SHP77 (cell line): Measurements from ENCODE around the gene ACTN1.

Source experiments
- DNase-seq, 2 experiments: peaks; one replicate each; lab custom pipeline; 2025; lab: John Stamatoyannopoulos, UW

Gene ACTN1

DNA sequence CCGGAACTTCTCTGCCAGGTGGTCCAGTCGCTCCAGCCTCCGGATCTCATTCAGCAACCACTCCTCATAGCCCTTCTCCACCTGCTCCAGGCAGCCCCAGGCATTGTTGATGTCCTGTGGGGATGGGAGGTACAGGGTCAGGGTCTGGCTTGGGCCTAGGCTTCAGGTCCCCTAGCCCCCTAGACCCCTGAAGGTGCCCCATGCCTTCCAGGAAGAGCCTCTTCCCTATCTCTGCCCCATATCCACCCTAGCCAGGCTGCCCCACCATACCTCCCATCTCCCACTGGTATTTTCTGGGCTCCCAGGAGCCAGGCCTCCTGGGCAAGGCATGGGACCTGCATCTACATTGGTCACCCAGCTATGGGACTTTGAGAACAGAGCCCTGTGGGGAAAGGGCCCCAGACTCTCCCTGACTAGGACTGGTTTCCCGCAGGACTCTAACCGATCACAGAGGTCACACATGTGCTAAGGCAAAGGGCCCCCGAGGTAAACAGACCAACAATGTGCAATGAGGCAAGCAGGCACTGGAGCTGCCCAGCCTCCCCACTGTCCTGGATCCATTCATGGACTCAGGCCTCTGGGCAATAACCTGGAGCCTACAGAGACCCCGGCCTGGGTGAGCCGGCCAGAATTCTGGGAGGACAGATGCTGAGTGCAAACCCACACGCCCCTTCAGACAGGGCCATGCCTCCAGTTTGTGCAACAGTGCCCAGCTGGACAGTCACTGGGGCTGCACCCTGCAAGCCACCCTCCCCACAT is 88.8 kb downstream of the ACTN1 start:
- no peak for DNase-seq

DNA sequence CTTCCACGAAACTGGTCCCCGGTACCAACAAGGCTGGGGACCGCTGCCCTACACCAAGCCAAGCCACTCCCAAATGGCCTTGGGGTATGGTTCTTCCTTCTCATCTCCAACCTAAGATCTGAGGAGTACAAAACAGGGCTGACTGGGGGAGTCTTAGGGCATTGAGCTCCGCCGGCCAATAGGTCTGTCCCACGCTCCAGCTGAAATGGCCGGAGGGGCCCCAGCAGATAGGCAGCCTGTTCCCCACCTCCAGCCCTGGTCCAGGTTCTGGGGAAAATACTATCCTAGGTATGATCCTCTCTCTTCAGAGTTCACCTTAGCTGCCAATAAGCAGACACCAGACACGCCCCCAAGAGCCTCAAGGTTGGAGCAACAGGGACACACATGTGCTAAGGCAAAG is 90.2 kb downstream of the ACTN1 start:
- DNase-seq, result no peak

DNA sequence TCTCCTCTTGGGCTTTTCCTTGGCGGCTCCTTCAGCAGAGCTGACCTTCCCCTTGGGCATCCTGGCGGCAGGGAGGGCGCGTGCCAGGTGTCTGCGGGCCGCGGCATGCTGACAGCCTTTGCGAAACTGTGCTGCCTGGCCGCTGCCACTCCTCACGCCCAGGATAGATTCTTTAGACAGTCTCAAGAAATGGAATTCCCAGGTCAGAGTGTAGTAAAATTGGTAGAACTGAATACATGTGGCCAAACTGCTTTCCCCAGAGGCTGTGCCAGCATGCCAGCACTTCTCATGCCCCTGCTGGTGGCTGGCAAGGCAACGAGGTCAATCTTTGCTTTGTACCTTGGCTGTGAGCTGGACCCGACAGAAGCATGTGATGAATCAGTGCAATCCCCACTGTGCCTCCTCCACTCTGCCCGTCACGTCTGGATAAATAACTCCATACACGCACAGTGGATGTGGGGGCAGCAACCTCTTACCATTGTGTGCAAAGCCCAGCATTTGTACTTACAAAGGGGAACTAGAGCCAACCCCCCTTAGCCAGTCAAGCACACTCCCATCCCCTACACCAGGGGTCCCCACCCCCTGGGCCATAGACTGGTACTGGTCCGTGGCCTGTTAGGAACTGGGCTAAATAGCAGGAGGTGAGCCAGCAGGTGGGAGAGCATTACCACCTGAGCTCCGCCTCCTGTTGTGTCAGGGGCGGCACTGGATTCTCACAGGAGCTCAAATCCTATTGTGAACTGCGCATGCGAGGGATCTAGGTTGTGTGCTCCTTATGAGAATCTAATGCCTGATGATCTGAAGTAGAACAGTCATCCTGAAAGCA is 90.9 kb downstream of the ACTN1 start:
- no peak for DNase-seq

DNA sequence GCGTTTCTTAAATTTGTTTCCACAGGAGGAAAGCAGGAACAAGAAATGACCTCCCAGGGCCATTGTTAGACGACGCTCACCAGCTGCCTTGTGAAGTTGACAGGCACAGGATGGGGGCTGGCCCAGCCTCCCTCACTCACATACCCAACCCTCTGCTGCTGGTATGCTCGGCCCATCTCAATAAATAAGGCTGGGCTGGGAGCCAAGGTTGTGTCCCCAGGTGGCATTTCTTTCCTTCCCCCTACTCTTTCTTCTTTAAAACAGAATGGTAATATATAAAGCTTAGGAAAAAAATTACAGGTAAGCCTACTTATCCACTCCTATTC is 93.0 kb downstream of the ACTN1 start:
- DNase-seq, result no peak

DNA sequence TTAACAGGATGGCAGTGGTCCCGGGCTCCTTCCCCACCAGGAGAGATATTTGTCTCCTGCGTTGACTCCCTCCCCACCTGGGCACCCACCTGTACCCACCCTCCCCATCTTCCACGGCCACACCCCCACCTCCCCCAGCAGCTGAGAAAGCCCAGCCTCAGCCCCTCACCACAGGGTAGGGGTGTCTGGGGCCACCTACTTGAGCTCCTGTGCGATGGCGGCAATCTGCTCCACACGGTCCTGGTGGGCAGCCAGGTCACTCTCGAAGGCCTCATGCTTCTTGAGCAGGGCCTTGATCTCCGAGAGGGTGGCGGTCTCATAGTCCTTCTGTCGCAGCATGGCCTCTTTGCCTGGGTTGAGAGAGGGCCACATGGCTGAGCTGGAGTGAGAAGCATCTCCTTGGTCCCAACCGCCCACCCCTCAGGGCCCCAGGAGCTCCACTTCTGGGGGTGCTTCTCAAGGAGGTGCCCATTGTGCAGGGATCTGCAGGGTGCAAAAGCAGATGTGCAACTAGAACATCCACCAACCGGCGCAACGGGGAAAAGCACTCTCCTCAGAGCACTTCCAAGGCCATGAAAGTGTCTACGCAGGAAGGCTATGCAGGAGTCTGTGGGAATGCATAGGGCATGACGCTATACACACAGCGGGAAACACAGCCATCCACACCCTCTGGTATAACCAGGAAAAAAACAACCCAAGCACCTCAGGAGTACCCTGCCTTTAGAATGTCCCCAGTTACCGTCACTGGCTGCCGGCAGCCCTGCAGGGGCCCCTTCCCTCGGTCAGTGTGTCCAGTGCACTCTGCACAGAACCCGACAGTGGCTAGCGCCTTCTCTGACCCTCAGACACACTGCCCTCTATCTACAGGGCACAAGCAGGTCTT is 93.6 kb downstream of the ACTN1 start:
- DNase-seq, result no peak

DNA sequence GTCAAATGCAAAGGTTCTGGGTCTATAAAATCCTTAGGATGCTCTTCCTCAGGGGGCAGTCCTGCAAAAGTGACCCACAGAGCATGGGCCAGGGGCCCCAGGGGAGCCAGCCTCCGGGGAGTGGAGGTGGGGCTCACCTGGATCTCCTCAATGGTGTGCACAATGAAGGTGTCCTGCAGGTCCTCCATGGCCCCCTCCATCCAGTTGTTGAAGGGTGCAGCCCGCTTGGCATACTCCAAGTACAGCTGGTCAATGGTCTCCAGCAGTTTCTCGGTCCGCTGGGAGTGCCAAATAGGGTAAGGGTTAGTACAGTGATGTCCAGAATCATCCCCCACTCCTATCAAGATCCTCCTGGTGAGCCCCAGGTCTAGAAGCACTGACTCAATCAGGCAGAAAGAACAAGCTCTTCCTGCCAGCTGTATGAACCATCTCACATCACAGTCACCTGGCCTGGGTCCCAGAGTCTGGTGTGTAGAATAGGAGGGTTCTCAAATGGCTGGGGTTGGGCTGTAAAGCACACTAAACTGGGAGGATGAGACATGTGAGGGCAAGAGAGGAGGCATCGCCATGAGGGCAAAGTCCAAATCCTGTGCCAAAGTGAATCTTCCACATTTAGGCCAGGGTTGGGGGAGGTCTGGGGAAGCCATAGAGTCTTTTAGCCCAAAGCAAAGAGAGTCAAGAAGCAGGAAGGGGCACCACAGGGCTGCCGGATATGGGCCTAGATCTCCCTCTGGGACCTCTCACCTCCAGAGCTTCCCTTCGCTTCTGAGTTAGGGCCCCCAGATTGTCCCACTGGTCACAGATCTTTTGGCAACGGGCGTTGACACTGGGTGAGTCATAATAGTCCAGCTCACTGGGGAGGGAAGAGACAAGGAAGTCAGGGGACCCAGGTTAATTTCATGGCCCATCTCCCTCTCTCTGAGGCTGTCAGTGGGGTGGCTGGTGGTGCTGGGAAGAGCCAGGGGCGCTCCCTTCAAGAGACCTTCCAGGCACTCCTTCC is 94.8 kb downstream of the ACTN1 start:
- no peak for DNase-seq

DNA sequence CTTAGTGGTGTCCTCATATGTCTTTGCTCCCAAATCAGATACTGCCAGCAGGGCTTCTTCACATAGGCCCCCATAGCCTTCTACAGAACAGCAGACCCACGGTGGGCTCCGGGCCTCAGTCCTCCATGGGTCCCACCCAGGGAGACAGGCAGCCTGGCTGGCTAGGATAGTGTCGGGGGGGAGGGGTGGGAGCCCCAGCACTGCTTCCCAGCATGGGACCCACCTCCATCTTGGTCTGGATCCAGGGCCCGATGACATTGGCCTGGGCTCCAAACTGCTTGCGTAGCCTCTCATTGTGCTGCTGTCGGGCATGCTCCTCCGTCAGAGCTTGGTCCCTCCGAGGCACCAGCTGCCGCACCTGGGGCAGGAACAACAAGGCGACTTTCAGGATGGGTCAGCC is 96.9 kb downstream of the ACTN1 start:
- no peak for DNase-seq

DNA sequence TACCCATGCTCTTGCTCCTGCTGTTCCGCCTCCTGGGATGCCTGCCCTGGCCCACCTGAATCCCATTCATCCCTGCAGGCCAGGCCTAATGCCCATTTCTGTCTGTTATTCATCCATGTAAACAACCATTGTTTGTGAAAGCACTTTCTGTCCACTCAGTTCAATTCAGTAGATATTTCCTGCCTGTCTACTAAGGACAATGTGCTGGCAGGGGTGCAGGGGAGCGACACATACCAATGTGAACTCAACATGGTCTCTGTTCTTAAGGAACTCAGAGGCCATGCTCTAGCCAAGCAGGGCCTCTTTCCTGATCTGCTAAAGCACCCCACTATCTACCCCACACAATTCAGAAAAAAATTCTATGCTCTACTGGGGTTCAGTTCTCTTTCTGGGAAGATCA is 97.7 kb downstream of the ACTN1 start:
- DNase-seq, result no peak

DNA sequence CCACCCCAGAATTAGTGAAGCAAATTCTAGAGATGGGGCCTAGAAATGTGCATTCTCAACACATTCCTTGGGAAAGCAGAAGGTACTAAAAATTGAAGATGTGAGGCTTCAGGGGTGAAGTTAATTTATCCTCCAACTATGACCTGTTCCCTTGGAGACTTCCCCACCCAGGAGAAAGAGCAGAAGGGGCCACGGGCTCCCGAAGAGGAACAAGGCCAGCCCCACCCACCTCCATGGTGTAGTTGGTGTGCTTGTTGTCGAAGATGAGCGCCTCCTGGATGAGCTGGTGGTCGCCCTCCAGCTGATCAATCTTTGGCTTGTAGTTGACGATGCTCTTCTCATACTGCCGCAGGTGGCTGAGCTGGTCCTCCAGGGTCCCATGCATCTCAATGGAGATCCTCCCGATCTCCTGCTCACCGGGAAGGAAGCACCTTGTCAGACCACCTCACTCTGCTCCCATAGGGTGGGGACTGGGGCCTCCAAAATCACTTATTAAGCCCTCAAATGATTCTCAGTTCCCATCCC is 98.5 kb downstream of the ACTN1 start:
- DNase-seq, result no peak

DNA sequence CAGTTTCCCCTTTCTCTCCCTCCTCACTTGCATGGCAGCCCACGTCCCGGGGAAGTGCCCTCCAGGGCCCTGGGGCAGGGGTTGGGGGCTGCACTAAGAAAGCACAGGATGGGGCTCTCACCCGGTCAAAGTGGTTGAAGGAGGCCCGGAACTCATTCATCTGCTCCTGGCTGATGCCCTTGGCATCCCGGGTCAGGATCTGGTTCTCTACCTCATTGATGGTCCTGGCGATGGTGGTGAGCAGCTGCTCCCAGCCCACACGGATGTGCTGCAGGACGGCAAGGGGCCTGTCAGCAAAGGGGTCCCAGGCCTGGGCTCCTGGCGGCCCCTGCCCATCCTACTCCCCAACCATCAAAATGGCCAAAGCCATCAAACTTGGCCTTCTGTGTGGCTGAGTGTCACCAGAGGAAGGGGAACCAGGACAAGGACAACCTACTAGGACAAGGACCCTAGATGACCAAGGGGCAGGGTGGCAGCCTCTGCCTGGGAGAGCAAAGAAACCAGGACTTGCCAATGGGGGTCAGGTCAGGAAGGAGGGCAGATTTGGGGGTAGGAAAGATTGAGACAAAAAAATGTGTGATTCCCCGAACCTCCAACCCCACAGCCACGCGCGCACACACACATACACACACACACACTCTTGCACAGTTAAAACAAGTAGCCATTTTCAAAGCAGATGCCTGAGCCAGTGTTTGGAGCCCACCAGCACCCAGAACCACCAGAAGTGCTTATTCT is 99.1 kb downstream of the ACTN1 start:
- no peak for DNase-seq

DNA sequence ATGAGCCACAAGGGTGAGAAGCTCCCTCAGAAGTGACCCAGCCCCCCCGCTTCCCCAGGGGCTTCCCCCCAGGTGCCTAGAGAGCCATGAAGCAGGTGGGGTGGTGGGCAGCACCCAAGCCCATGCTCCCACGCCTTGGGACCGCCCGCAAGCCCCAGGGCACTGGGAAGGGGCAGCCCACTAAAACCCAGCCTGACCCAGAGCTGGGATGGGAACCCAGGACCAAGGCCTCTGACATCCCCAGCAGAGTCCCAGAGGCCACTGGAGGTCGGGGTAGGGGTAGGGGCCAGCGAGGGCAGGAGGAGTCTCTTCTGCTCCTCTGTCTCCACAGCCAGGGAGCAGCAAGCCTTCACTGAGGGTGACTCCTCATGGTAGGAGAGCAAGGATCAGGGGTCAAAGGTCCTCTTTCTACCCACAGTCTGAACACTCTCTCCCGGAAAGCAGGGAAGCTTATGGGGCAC is 99.8 kb downstream of the ACTN1 start:
- no peak for DNase-seq

DNA sequence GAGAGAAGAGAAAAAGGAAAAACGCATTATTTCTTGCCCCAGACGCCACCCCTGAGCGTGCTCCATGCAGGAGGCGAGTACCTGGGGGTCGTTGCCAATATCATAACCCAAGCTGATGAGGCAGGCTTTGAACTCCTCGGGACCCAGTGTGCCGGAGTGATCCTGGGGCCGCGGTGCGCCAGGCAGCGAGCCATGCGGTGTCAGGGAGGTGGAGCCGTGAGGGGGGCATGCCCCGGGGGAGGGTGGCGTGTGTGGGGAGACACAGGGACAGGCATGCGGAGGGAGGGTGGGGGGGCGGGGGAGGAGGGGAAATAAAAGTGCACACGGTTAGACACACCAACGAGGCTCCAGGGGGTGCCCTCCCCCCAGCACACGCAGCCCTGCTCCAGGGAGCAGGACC is 100.2 kb downstream of the ACTN1 start:
- no peak for DNase-seq

DNA sequence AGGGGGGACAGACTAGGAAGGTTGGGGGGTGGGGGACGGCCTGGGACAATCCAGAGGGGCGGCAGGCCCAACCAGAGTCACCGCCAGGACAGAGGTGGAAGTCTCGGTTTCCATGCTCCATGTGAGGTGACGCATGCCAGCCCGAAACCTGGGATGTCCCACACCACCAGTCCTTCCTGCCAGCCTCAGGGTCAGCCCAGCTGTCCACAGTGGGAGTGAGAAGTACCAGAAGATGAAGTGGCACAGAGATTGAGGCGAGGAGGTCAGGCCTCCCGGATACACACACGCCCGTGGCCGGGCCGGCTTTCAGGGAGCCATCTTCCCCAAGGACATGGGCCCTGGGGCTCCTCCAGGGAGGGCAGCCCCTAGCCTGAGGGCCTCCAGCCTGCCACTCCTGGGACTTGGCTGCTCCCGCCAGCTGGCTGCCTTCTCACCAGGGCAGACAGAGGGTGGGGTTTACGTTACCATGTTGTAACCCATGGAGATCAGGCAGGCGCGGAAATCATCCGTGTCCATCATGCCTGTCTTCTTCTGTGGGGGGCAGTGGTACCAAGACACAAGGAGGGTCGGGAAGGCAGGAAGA is 101.0 kb downstream of the ACTN1 start:
- DNase-seq, result no peak

DNA sequence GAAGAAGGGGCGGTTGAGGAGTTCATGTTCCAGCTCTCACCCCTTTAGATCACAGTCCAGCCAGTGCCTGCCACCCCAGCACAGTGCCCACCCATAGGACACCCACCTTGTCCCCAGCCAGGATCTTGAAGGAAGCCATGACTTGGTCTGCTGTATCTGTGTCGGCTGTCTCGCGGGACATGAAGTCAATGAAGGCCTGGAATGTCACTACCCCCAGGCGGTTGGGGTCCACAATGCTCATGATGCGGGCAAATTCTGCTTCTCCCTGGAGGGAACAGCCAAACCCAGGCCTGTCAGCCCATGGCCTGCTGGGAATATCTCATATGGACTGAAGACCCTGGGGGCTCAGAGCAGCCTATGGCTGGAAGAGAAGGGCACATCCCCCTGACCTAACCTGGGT is 102.1 kb downstream of the ACTN1 start:
- no peak for DNase-seq

DNA sequence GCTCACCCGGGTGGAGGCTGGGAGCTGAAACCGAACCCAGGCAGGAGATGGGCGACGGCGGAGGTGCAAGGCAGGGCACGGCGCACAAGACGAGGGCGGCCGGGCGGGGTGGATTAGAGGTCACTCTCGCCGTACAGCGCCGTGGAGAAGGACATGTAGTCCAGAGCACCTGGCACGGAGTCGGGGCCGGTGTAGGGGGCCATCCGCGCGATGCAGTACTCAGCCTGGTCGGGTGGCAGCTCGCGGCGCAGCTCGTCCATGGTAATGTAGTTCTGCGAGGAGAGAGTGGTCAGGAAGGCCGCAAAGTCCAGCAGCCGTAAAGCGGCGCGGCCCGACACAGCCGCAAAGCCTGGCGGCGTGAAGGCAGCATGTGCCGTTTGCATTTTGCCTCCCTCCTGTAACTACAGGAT is 104.4 kb downstream of the ACTN1 start:
- DNase-seq, result no peak

DNA sequence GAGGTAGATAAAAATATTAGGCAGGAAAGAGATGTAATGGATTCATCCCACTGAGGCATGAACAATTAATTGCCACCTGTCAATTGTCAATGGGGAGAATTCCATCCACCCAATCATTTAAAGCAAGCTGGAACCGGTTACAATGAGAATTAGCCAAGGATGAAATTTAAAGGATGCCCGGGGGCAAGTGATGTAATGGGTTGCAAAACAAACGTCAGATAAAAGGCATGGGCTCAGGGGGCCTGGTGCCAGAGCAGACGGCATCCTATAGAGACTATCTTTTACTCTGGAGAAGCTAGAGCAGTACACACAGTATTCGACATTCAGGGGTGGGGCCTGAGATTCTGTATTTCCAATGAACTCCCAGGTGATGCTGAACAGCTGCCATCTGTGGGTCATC is 105.7 kb downstream of the ACTN1 start:
- DNase-seq, result no peak

DNA sequence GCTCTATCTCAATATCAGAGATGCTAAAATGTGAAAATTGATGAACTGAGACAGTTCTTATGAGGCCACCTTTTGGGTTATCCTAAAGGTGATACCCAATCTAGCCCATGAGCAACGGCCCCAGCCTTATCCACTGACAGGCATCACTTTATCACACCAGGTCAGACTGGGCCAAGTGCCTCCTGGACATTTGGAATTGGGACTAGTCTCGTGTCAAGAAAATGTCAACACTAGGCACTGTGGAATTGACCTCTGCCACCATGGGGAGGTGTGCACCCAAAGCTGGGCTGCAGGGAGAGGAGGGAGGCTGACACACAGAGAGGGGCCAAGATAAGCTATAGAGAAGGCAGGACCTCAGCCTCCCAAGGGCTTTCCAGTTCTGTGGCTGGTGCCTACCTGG is 107.7 kb downstream of the ACTN1 start:
- no peak for DNase-seq

DNA sequence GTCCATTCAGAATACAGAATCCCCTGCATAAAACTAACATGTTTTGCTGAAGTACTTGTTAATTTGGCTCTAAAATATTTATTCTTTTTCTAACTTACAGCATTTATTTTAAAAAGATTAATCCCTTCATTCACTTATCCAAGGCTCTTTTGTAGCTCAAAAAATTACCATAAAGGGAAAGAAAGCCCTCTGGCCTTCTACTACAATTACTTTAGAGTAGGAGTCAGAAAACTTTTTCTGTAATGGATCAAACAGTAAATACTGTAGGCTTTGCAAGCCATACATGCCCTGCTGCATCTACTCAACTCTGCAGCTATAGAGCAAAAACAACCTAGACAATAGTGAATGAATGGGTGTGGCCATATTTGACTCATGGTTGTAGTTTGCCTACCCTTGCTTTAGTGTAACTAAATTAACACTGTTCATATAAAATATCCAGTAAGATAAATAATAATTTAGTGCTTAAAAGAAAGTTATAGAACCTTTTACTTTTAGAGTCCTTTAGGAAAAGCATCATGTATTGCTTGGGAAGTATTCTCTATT is 112.0 kb downstream of the ACTN1 start:
- DNase-seq, result no peak

DNA sequence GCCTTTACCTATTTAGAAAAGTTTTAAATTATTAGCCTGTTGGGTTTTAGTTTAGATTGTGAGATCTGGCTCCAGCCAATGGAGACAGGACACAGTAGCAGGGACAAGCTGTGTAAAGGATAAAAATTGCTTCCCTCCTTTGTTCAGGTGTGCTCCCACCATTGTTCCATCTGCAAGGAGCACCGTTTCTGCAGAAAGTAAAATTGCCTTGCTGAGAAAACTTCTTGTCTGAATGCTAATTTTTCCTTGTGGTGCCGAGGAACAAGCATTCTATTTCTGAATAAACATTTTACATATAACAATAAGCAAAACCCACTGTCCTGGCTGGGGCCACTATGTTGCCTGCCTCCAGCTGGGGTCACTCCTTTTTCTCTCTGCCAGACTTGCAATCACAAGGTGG is 113.6 kb downstream of the ACTN1 start:
- DNase-seq, result no peak

DNA sequence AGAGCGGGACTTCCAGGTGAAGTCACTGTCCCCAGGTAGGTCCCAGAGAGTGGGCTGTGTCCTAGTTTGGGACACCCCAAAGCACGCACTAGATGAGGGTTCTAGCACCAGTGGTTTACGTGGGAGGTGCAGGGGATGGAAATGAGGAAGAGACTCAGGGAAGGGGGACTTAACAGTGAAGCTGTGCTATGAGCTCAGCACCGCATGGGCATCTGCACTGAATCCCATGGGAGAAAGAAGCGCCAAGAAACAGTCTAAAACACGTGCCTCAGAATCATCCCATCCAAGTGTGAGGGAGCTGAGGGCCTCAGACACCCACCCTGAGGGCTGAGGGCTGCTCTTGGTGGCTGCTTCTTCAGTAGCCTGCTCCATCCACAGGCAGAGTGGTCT is 114.7 kb downstream of the ACTN1 start:
- no peak for DNase-seq
